SK-N-SH (cell line): ENCODE data around the gene SPDYE16. TPM values are rescaled to one million over a fixed set of nuclear protein-coding genes. Genes with fewer than 3 reads are reported as not detected.
"Not testable (repeated sequence)": the region's sequence is repeated elsewhere in the genome, so short reads cannot be mapped to it uniquely, and the experiment has no call there.

Source experiments
- CTCF ChIA-PET: fragments of 300-600, 350-600 bp; formaldehyde crosslinking; extraction: SDS; loops from one replicate; lab custom pipeline; 2021; lab: Yijun Ruan, JAX
- POLR2A ChIA-PET: fragments of 350-600 bp; sonication (Branson Sonifier 250); formaldehyde crosslinking; extraction: SDS; loops from one replicate; lab custom pipeline; 2020; ENCODE audit warnings: antibody characterized with exemption, inconsistent platforms; lab: Yijun Ruan, JAX
- DNase-seq: peaks from one replicate; pipeline ENCODE4 v3.0.0; 2012
- H2AFZ ChIP-seq: fragments of 200-600 bp; sonication (generic); 2 replicates; pipeline ENCODE4 v1.8.1; 2016; ENCODE audit warnings: antibody characterized with exemption, mild to moderate bottlenecking, low read depth
- H3F3A ChIP-seq: fragments of 200-600 bp; sonication (generic); replicated peaks from 2 replicates; pipeline ENCODE3; 2016; ENCODE audit warnings: antibody characterized with exemption, mild to moderate bottlenecking; ENCODE audit not compliant: insufficient read depth
- H3K27ac ChIP-seq, 2 experiments: fragments of 200-500 bp in 1 of 2; fragments of 200-600 bp in 1 of 2; sonication (Bioruptor generic) in 1 of 2; sonication (generic), shearing (Covaris generic) in 1 of 2; 2 replicates each; pipeline versions ENCODE4 v1.5.1 to v1.6.1; 2014 to 2016; ENCODE audit warnings: low read depth in 2 of 2, inconsistent platforms in 1 of 2, low read length in 1 of 2, mild to moderate bottlenecking in 1 of 2, mixed read lengths in 1 of 2
- H3K27me3 ChIP-seq: fragments of 200-600 bp; sonication (generic), shearing (Covaris generic); 2 replicates; pipeline ENCODE4 v1.6.1; 2016; ENCODE audit warnings: mixed run types; ENCODE audit not compliant: insufficient read depth
- H3K36me3 ChIP-seq, 2 experiments: fragments of 200-500 bp in 1 of 2; fragments of 200-600 bp in 1 of 2; sonication (Bioruptor generic) in 1 of 2; sonication (generic) in 1 of 2; replicated peaks in 1 of 2; 2 replicates each; pipeline versions ENCODE3 to v1.5.1; 2014 to 2016; ENCODE audit warnings: low read length in 1 of 2, mild to moderate bottlenecking in 1 of 2; ENCODE audit not compliant: insufficient read depth in 2 of 2, control insufficient read depth in 1 of 2
- H3K4me1 ChIP-seq, 2 experiments: fragments of 200-500 bp in 1 of 2; fragments of 200-600 bp in 1 of 2; sonication (Bioruptor generic) in 1 of 2; sonication (generic), shearing (Covaris generic) in 1 of 2; 2 replicates each; pipeline versions ENCODE4 v1.5.1 to v1.6.1; 2014 to 2016; ENCODE audit warnings: low read depth in 1 of 2, low read length in 1 of 2, mixed run types in 1 of 2; ENCODE audit not compliant: insufficient read depth in 2 of 2, control insufficient read depth in 1 of 2
- H3K4me2 ChIP-seq: fragments of 200-600 bp; sonication (generic), shearing (Covaris generic); 2 replicates; pipeline ENCODE4 v1.6.1; 2017; ENCODE audit warnings: mixed run types
- H3K4me3 ChIP-seq, 2 experiments: fragments of 200-500 bp in 1 of 2; fragments of 200-600 bp in 1 of 2; sonication (Bioruptor generic) in 1 of 2; sonication (generic), shearing (Covaris generic) in 1 of 2; 2 replicates each; pipeline versions ENCODE4 v1.5.1 to v1.8.1; 2014 to 2016; ENCODE audit warnings: low read depth in 2 of 2, inconsistent platforms in 1 of 2, low read length in 1 of 2, mild to moderate bottlenecking in 1 of 2, mixed read lengths in 1 of 2, moderate library complexity in 1 of 2
- H3K79me2 ChIP-seq: fragments of 200-600 bp; sonication (generic); 2 replicates; pipeline ENCODE4 v1.8.1; 2017; ENCODE audit warnings: mild to moderate bottlenecking; ENCODE audit not compliant: insufficient read depth
- H3K9ac ChIP-seq: fragments of 200-600 bp; sonication (generic); 2 replicates; pipeline ENCODE4 v1.6.1; 2017; ENCODE audit warnings: mixed run types
- H3K9me2 ChIP-seq: fragments of 200-600 bp; sonication (generic); 2 replicates; pipeline ENCODE4 v1.6.1; 2017; ENCODE audit warnings: mixed run types
- H3K9me3 ChIP-seq: fragments of 200-600 bp; sonication (generic); 2 replicates; pipeline ENCODE4 v1.6.1; 2017; ENCODE audit warnings: mixed run types, mild to moderate bottlenecking, moderate library complexity
- H4K20me1 ChIP-seq: fragments of 200-600 bp; sonication (generic); 2 replicates; pipeline ENCODE4 v1.6.1; 2017; ENCODE audit warnings: mild to moderate bottlenecking, mixed run types; ENCODE audit not compliant: insufficient read depth
- WGBS: methylation state at CpG from one replicate; pipeline ENCODE4 v1.1.6; 2017; ENCODE audit warnings: low lambda C conversion rate; 5-methylcytosine and 5-hydroxymethylcytosine counted together
- polyA plus RNA-seq, 3 experiments: library from polyadenylated mRNA; depleted of rRNA; stranded (reverse); fragments of >200 nt; gene quantifications; 2 replicates each; pipeline ENCODE4 v1.2.3, GENCODE V29; 2012
- small RNA-seq, 7 experiments: library from RNA; depleted of rRNA; stranded (forward); fragments of <200 nt; gene quantifications; one replicate each; pipeline ENCODE3, GENCODE V24; 2012

SPDYE16 gene
- polyA plus RNA-seq, 1 of the 3 experiments (the other 2 are of a cell fraction), result 0.10 TPM

- POLR2A ChIA-PET, H4K20me1 ChIP-seq, H3K27me3 ChIP-seq, H3K9ac ChIP-seq, DNase-seq, H3K9me2 ChIP-seq, CTCF ChIA-PET, H3F3A ChIP-seq, H3K4me3 ChIP-seq, H3K36me3 ChIP-seq, H2AFZ ChIP-seq, H3K27ac ChIP-seq, H3K4me2 ChIP-seq, H3K9me3 ChIP-seq, H3K4me1 ChIP-seq, H3K79me2 ChIP-seq: not testable (repeated sequence)
- WGBS, result 94% methylated on average over 24 of the region's 24 CpGs
These were observed 60.4 kb downstream of the SPDYE16 start for GRCh38 chr7:76482660-76483059.

Small RNA genes lying within 50 kb of the gene (small RNA-seq; reads per million reads assigned to genes)
- 0 reads per million in 7 experiments for gene RF00019

Other genes with a start within 250 kb of the SPDYE16 start
- 439 and 824 TPM in 2 replicates for gene HSPB1, start 240.6 kb downstream of the SPDYE16 start, polyA plus RNA-seq (2012; rRNA removed)
- gene YWHAG, start 184.3 kb downstream of the SPDYE16 start, polyA plus RNA-seq (2012; rRNA removed), result 60.4 and 78.0 TPM in 2 replicates
- gene SSC4D, start 133.6 kb downstream of the SPDYE16 start, polyA plus RNA-seq (2012; rRNA removed), result 1.6 and 2.0 TPM in 2 replicates
- gene ZP3, start 118.3 kb downstream of the SPDYE16 start, polyA plus RNA-seq (2012; rRNA removed), result 4.5 and 5.4 TPM in 2 replicates
- 6.7 and 7.6 TPM in 2 replicates for gene DTX2, start 81.6 kb downstream of the SPDYE16 start, polyA plus RNA-seq (2012; rRNA removed)
- 0.11 TPM in 1 of 2 replicates, not detected in the other for gene UPK3B, start 32.7 kb downstream of the SPDYE16 start, polyA plus RNA-seq (2012; rRNA removed)
- 10.3 and 11.7 TPM in 2 replicates for gene POMZP3, start 84.0 kb upstream of the SPDYE16 start, polyA plus RNA-seq (2012; rRNA removed)